MM.1S (cell line): ENCODE measurements around the gene GNPTAB.

ENCODE experiments used
- DNase-seq: peaks from one replicate; pipeline ENCODE4 v3.0.0-alpha.2; 2015
- H2AFZ ChIP-seq: fragments of 300-600 bp; sonication (generic); 2 replicates; pipeline ENCODE4 v1.6.0; 2016; ENCODE audit warnings: antibody characterized with exemption, low read length
- H3F3A ChIP-seq: fragments of 300-600 bp; sonication (generic); 2 replicates; pipeline ENCODE4 v1.6.1; 2016; ENCODE audit warnings: mild to moderate bottlenecking, antibody characterized with exemption, low read length, moderate library complexity, mixed read lengths; ENCODE audit not compliant: insufficient read depth
- H3K27ac ChIP-seq: fragments of 300-600 bp; sonication (generic); 2 replicates; pipeline ENCODE4 v1.5.1; 2016; ENCODE audit warnings: mild to moderate bottlenecking, low read length
- H3K27me3 ChIP-seq: fragments of 300-600 bp; sonication (generic); replicated peaks from 2 replicates; pipeline ENCODE4 v1.6.0; 2016; ENCODE audit warnings: low read length; ENCODE audit not compliant: insufficient read depth
- H3K36me3 ChIP-seq: fragments of 300-600 bp; sonication (generic); replicated peaks from 2 replicates; pipeline ENCODE4 v1.6.1; 2016; ENCODE audit warnings: mild to moderate bottlenecking, low read length, mixed read lengths; ENCODE audit not compliant: insufficient read depth
- H3K4me1 ChIP-seq: fragments of 300-600 bp; sonication (generic); 2 replicates; pipeline ENCODE4 v1.6.1; 2016; ENCODE audit warnings: low read length, mixed read lengths
- H3K4me2 ChIP-seq: fragments of 300-600 bp; sonication (generic); 2 replicates; pipeline ENCODE4 v1.6.0; 2016; ENCODE audit warnings: low read depth, low read length
- H3K4me3 ChIP-seq: fragments of 300-600 bp; sonication (generic); 2 replicates; pipeline ENCODE4 v1.5.1; 2016; ENCODE audit warnings: low read length, mixed read lengths
- H3K79me2 ChIP-seq: fragments of 300-600 bp; sonication (generic); 2 replicates; pipeline ENCODE4 v1.6.1; 2016; ENCODE audit warnings: mixed run types, low read length, mixed read lengths
- H3K9ac ChIP-seq: fragments of 300-600 bp; sonication (generic); 2 replicates; pipeline ENCODE4 v1.6.1; 2016; ENCODE audit warnings: low read length, mixed read lengths
- H3K9me2 ChIP-seq: fragments of 300-600 bp; sonication (generic); replicated peaks from 2 replicates; pipeline ENCODE4 v1.6.1; 2016; ENCODE audit warnings: mild to moderate bottlenecking, low read length, mixed read lengths; ENCODE audit not compliant: insufficient read depth
- H3K9me3 ChIP-seq: fragments of 300-600 bp; sonication (generic); replicated peaks from 2 replicates; pipeline ENCODE4 v1.6.1; 2016; ENCODE audit warnings: mild to moderate bottlenecking, low read length, mixed read lengths; ENCODE audit not compliant: insufficient read depth
- H4K20me1 ChIP-seq: fragments of 300-600 bp; sonication (generic); 2 replicates; pipeline ENCODE4 v1.6.1; 2016; ENCODE audit warnings: mild to moderate bottlenecking, low read length, moderate library complexity, mixed read lengths; ENCODE audit not compliant: insufficient read depth
- CTCF ChIP-seq: fragments of 300-600 bp; sonication (generic); IDR thresholded peaks from 2 replicates; pipeline ENCODE4 v1.5.1; 2016; ENCODE audit warnings: antibody characterized with exemption, low read length, mixed read lengths
- EZH2 ChIP-seq: fragments of 300-600 bp; sonication (generic); optimal IDR thresholded peaks from 2 replicates; pipeline ENCODE3; 2017; ENCODE audit warnings: low read depth, mild to moderate bottlenecking, antibody characterized with exemption, low read length, mixed read lengths
- EZH2phosphoT487 ChIP-seq: fragments of 300-600 bp; sonication (generic); IDR thresholded peaks from 2 replicates; pipeline ENCODE4 v1.6.1; 2018; ENCODE audit warnings: antibody characterized with exemption, low read length

The GNPTAB gene

GRCh38 chr12:101732318-101732717 lies 98.4 kb downstream of the GNPTAB start:
- DNase-seq: no peak
- TF ChIP-seq EZH2phosphoT487 (no peak), CTCF (no peak), EZH2 (no peak)
- Histone ChIP-seq H3K9ac (no peak overlapping the region), H3K27me3 (no peaks in the 10 kb centered on the region), H3K9me2 (no peaks in the 10 kb centered on the region), H3K79me2 (peaks cover 18% of the 10 kb centered on the region), H3F3A (peaks cover 19% of the 10 kb centered on the region), H3K36me3 (peaks cover 11% of the 10 kb centered on the region), H3K9me3 (no peaks in the 10 kb centered on the region), H3K4me2 (no peak overlapping the region), H4K20me1 (no peaks in the 10 kb centered on the region), H2AFZ (no peak overlapping the region), H3K4me1 (peaks cover 5% of the 10 kb centered on the region; the same call in 1 of the 2 replicates), H3K27ac (no peak overlapping the region), H3K4me3 (no peak overlapping the region)

- Histone ChIP-seq H3F3A (0 out of 2 replicates have a peak, but pooled peaks cover 11% of the 10 kb centered on the region), H3K4me3 (no peak overlapping the region), H3K9me2 (no peaks in the 10 kb centered on the region), H3K4me2 (no peak overlapping the region), H3K9me3 (no peaks in the 10 kb centered on the region), H3K79me2 (peaks cover 9% of the 10 kb centered on the region), H3K36me3 (peaks cover 11% of the 10 kb centered on the region), H4K20me1 (no peaks in the 10 kb centered on the region), H3K9ac (no peak overlapping the region), H3K4me1 (peaks cover 16% of the 10 kb centered on the region), H2AFZ (no peak overlapping the region), H3K27ac (no peak overlapping the region), H3K27me3 (no peaks in the 10 kb centered on the region)
- TF ChIP-seq EZH2phosphoT487: no peak
- no peak for TF ChIP-seq EZH2
- no peak for TF ChIP-seq CTCF
- DNase-seq: no peak
Observed at GRCh38 chr12:101729842-101730241, 100.9 kb downstream of the GNPTAB start.

- Histone ChIP-seq H2AFZ (no peak overlapping the region), H3K4me3 (no peak overlapping the region), H3K4me1 (peaks cover 15% of the 10 kb centered on the region), H3K9ac (no peak overlapping the region), H3K9me2 (no peaks in the 10 kb centered on the region), H3K36me3 (no peaks in the 10 kb centered on the region; the same call in none of the 2 replicates), H4K20me1 (no peaks in the 10 kb centered on the region), H3K9me3 (no peaks in the 10 kb centered on the region), H3K27me3 (no peaks in the 10 kb centered on the region), H3K4me2 (no peak overlapping the region), H3F3A (0 out of 2 replicates have a peak, but pooled peaks cover 11% of the 10 kb centered on the region), H3K27ac (no peak overlapping the region), H3K79me2 (no peaks in the 10 kb centered on the region)
- no peak for DNase-seq
- TF ChIP-seq CTCF (no peak), EZH2phosphoT487 (no peak), EZH2 (no peak)
Observed at GRCh38 chr12:101727098-101727497, 103.7 kb downstream of the GNPTAB start.
